Stimulated activated CD8-positive, alpha-beta memory T cell treated with anti-CD3 and anti-CD28 coated beads, Interleukin-15, amount 100 ng/mL, for 1 hour (primary cell): ENCODE results near the gene SDK2.

ENCODE experiments used
- DNase-seq: peaks from one replicate; pipeline ENCODE4 v3.0.0-alpha.2; 2020; ENCODE audit warnings: low read depth

SDK2 gene

DNA sequence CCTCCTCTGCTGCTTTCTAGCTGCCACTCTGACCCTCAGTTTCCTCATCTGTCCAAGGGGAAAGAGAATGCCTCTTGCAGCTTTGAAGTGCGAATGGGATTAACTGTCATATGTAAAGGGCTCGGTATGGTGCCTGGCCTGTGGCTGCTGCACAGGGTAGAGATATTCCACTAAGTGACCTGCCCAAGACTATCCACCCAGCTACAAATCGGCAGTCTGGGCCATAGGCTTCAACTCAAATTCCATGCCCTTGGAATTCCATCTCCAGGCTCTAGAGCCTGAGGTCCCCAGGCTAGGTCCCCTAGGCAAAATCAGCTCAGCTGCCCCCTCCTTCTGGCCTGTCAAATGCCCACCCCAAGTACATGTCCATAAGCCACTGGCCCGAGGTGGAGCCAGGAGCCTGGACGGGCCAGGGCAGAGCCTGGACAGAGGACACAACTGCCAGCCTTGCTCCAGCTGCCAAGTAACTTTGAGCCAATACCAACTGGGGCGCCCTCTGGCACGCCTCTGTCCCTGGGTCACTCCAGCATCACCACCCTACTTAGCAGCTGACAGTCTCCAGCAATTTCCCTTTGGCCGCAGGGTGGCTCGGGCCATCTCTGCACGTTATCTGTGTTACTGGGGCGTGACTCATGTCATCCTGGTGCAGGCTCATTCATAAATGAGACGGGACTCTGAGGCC, 57.2 kb downstream of the SDK2 start:
- no peak for DNase-seq

DNA sequence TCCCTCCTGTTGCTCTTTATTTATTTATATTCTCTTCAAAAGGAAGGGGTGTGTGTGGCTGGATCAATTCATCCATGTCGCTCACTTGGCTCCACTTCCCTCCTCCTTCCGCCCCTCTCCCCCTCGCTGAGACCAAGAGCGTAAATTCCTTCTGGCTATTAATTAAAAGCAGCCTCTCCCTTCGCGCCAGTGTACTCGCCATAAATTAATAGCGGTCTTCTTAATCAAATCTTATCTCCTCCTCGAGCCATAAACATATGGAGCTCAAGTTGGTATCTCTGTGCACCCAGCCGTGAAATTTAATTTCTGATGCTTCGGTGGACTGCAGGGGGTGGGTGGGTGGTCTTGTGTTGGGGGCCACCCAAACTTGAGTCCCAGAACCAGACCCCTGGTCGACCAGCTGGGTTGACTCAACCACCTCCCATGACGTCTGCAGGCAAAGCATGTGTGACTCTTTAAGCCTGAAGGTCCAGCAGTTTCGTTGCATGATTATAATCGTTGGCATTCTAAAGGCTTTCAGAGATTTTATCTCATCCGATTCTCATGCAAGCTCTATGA, 57.9 kb downstream of the SDK2 start:
- no peak for DNase-seq

DNA sequence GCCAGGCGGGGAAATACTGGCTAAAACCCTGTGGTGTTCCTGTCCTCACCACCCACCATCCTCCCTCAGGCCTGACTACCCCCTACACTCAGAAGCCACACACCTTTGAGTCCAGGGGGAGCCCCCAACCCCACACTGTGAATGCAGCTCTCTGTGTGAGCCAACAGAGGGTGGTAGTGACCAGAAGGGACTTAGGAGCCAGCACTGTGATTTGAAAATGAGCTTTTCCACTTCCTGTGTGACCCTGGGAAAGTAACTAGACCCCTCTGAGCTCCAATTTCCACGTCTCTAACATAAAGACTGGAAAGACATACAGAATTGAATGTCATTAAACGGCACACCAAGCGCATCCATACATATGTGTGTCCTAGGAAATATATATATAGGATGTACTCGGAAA, 58.7 kb downstream of the SDK2 start:
- DNase-seq, result no peak

DNA sequence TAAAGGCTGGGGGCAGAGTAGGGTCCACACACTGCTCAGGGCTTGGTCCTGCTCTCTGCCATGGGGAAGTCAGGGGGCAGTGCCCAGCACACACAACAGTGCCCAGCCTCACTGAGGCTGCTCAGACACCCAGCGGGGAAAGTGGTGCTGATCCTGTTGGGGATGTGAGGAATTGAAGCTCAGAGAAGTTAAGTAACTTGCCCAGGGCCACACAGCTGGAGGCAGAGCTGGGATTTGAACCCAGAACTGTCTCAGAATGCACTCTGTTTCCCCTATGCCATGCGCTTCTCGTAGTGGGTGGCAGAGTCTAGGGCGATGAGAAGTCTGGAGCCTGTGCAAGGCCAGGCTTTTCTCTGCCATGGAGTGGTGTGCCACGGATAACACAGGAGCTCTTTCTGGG, 59.3 kb downstream of the SDK2 start:
- DNase-seq, result no peak

DNA sequence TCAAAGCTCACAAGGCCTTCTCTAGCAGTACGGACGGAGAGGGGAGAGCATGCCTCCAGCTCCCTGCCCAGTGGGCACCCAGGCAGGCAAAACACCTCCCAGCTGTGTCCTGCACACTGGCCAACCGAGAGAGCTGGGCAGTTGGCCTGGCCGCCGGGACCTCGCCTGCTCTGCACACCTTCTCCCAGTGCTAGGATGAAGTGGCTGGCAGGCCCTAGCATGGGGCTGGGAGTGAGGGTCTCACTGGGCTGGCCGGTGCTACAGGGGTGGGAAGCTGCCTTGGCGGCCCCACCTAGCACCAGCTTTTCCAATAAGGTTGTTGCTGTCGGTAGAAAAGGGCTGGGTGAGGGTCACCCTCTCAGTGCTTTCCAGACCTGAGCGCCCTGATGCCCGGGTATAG, 60.2 kb downstream of the SDK2 start:
- no peak for DNase-seq

DNA sequence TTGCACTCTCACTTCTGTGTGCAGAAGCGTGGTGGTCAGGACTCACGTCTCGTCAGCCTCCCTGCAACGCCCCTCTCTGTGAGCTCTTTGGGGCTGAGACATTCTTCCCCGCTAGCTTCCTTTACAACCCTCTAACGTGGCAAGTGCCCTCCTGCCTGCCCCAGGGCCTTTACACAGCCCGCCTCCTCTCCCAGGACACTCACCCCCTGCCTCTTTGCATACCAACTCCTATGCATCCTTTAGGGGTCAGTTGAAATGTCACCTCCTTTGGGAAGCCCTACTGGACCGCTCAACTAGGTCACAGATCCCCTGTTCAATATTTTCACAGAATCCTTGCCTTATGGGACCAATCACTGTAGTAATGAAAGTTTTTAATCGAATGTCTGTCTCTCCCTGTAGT, 61.4 kb downstream of the SDK2 start:
- no peak for DNase-seq

DNA sequence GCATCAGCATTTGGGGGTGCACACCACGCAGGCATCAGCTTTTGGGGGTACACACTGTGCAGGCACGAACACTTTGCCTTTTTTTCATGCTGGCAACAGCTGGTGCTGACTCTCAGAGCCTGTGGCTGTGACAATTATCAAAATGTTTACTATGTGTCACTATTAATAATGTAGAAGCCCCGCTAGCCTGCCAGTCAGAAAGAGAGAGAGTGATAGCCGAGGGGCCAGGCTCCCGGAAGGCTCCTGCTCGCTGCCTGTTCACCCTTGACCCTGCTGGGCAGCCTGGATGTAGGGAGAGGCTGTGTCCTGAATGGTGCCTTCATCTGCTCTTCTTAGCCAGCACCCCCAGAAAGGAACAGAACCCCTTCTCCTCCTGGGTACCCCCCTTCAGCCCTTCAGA, 61.9 kb downstream of the SDK2 start:
- no peak for DNase-seq

DNA sequence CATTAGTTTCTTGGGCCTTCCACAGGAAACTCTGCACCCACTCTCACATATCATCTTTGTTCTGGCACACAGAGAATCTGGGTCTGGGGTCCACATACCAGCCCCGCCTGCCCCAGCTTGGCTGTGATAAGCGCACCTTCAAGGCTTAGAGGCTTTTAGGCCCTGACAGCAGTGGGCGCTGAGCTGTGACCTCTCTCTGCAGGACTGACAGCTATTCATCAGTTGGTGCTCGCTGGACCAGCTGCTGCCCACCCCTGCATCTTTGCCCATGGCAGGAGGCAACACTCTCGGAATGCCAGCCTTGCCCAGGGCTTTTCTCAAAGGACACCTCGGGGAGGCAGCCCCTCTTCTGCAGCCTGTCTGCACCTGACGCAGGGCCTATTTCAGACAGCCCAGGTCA, 62.9 kb downstream of the SDK2 start:
- no peak for DNase-seq

DNA sequence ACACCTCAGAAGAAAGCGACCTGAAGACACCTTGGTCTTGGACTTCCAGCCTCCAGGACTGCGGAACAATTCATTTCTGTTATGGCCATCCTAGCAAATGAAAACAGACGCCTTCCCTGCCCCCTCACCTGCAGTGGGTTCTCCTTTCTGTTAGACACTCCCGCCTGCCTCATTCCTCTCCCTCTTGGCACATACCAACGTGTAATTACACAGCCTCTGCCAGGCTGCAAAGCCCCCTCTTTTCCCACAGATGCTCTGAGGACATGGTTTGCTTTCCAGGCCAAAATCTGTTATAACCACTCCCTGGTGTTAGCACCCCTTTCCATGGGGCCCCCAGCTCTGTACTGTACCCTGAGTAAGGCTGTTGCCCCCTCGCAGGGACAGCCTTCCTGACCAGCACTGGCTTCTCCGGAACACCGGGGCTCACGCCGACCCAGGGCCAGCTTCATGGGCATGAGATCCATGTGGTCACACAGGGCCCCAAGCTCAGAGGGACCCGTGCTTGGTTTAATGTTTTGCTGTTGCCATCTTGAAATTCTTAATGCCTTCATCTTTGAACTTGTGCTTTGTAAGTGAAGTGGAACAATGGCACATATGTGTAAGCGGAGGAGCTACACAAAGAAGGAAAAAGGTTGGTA, 64.1 kb downstream of the SDK2 start:
- no peak for DNase-seq

DNA sequence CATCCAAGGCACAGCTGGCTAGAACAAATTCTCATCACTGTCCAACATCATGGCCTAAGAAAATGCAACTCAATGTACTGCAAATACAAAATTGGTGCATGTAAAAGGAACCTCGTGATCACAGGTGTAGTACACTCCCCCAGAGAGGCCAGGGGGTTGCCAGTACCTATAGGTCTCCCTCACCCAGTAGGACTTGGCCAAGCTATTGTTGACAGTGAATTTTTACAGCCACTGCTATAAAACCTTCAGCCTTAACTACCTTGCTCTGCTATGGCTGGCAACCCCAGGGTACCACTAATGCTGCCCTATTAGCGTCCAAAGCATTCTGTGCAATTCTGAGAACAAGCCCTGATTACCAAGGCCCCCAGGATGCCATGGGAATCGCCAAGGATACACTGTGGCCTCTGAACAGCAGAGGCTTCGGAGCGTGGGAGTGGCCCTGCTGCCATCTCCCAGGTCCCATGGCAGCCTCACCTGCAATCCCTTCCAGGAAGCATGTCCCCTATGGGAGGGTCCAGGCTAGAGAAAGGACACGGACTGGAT, 67.6 kb downstream of the SDK2 start:
- DNase-seq, result no peak

DNA sequence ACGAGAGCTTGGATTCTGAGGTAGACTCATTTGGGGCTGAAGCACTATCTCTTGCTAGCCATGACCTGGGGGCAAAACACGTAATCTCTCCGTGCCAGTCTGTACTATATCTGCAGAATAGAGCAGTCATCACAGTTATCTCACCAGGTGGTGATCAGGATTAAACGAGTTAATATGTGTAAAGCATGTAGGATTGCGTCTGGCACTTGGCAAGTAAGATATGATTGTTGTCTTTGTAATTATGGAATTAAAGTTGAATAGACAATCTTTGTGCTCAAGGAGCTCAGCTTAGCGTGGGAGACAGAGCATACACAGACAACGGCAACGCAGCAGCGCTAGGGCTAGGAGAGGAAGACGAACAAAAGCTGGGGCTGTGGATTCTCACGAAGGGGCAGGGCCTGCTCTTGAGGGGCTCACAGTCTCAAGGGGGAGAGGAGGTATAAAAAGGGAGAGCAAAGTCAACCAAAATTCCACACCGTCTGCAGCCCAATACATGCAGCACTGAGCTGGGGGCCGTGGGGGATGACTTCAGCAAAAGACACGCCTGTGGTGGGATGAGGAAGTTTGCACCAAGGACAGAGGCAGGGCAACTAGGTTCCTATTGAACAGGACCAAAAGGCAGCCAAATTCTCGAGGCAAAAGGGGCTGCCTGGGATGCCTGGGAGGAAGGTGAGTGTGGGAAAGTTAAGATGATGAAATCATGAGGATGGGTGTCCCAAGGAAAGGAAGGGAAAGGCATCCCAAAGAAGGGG, 68.6 kb downstream of the SDK2 start:
- DNase-seq, result no peak

DNA sequence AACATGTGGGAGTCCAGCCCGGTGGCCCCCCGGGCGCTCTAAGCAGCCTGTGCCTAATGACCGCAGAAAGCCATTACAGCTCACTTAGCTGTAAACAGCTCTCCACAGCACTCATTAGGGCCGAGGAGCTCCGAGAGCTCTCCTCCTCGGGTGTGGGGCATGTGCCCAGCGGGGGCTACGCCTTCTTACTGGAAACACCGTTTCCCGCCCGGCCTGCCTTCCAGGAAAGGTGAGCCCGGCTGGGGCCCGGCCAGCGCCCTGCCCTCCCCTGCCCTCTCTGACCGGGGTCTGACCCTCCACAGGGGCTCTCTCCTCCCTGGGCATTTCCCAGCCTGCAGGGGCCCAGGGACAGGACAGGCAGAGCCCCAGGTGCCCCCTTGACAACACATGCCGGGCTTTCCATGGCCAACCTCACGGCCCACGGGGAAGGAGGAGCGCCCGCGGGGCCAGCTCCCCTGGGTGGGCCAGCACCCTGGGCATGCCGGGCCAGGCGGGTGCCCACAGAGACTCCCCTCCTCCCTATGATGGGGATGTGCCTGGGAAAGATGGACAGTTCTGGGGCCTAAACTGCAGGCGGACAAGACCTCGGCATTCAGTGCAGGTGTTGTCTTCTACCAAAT, 72.6 kb downstream of the SDK2 start:
- no peak for DNase-seq

DNA sequence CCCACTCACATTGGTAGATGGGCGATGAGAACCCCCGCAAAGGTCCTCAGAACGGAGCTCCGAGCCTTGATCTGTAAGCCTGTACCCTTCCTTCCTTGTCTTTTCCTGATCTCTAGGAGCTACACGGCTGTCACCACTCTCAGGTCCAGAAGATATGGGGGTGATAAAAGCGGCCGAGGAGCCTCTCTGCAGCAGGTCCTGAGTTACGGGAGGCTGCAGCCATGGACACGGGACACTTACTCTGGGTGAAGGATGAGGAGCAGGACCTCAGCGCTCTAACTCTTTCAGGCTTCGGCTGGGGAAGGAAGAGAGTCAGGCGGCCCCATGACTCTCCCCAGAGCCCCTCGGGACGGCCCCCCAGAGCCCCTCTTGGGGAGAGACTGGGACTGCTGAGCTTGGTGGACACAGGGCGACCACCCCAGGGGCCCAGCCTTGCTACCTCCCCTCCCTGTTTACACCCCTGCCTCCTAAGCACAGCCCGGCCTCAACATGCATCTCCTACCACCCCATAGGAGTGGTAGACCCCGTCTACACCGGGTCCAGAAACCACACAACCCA, 74.4 kb downstream of the SDK2 start:
- DNase-seq, result no peak

DNA sequence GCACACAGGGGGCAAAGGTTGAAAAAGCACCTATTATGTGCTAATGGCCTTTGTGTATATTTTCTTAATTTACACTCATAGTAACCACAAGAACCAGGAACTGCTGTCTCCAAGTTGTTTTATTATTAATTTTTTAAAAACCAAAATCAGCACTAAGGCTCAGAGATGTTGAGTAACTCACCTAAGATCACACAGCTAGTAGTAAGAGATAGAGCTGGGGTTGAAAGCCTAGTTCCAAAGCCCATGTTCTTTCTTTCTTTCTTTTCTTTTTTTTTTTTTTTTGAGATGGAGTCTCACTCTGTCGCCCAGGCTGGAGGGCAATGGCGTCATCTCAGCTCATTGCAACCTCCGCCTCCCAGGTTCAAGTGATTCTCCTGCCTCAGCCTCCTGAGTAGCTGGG, 75.3 kb downstream of the SDK2 start:
- no peak for DNase-seq

DNA sequence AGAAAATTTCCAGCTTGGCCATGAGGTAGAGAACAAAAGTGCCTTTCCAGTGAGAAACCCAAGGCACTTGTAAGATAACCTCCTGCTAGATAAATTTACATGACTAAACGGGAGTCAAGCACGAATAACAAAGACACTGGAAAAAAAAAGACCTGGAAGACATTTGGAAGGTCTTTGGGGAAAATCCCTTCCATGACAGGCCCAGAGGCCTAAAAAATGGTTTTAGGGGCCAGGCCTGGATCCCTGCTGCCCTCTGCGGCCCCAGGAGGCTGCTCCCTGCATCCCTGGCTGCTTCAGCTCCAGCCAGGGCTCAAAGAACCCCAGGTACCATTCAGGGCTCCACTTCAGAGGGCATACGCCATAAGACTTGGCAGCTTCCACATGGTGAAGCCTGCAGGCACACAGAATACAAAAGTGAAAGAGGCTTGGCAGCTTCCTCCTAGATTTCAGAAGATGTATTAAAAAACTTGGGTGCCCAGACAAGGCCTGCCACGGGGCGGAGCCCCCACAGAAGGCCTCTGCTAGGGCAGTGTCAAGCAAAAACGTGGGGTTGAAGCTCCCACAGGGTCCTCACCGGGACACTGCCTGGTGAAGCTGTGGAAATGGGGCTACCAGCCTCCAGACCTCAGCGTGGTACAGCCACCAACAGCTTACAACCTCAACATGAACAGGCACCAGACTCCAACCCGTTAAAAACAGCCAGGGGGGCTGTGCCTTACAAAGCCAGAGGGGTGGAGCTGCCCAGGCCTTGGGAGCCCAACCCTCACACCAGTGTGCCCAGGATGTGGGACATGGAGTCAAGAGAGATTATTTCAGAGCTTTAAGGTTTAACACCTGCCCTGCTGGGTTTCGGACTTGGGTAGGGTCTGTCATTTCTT, 77.1 kb downstream of the SDK2 start:
- no peak for DNase-seq

DNA sequence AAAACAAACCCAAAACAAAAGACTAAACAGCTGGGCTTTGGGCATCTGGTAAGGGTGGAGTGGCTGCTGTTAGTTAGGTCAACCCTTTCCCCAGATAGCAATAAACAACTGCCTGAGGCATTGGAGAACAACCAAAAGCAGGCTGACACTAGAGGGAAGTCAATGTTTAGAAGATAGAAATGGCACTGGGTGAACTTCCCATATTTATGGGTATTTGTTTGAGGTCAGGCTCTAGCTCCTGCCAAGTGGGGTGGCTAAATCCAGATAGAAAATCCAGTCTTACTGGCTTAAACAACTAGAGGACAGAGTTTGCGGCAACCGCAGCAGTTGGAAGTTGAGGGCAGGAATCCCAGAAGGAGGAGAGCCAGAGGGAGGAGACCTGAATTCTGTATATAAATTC, 79.4 kb downstream of the SDK2 start:
- no peak for DNase-seq

DNA sequence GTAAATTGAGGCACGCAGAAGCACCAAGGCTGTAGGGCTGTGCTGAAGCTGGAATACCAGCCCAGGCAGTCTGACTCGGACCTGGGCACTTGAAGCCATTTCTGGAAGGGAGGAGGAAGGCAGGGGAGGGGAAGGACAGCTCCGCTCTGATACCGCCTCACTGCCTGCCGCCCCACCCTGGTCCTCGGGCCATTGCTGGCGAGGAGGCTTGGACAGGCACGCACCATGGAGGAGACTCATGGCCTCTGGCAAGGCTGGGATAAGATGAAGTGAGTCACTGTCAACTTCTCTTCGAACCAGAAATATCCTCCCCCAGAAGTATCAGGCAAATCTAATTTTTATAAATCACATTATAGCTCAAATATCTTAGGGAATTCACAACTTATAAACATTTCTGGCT, 81.3 kb downstream of the SDK2 start:
- DNase-seq, result no peak

DNA sequence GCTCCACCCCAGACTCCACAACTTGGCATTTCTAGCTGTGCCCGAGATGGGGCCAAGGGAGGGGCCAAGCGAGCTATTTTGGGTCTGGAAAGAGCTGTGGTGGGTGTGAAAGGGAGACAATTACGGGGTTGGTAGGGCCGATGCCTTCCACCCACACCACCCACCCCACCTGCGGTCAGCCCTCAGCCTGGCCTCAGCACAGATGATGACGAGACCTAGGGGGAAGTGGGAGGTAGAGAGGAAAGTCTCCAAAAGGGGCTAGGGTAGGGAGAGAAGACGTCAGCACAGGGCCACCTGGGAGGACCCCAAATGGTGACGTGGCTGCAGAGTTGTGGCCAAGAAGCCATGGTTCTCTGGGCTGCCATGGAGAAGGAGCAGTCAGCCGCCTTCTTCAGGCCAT, 83.1 kb downstream of the SDK2 start:
- DNase-seq, result no peak

DNA sequence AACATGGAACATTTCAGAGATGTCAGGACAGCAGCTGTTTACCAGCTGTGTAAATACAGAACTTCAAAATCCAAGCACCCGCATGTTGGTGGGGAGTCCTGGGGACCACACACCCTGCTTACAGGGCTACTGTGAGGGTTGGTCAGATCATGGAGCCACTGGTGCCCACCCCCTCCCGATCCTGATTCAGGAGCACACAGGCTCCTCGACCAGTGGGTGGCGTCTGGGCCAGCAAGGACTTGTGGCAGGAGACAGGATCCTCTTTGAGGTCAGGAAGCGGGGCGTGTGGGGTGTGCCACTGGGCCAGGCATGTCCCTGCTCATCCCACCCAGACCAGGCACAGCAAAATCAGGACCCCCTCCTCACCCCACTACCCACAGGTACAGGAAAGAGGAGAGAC, 83.6 kb downstream of the SDK2 start:
- DNase-seq, result no peak

DNA sequence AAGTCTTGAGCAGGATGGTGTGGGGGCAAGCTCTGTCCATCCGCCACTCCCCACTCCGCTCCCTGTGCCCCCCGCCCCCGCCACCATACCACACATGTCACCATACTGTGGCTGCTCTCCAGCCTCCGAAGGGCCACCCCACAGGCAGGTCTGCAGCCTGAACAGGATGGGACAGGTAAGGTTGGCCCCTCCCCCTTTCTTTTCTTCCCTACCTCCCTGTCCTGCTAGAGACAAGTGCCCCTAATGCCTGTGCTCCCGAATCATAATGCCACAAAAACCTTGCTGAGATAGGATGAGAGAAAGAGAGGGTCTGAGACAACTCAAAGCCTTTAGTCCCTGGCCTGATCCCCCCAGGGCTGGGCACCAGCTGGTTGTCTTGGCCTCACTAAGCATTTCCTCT, 84.7 kb downstream of the SDK2 start:
- no peak for DNase-seq
